ENCODE results near the gene KHSRP.
"Not testable (repeated sequence)": the region's sequence is repeated elsewhere in the genome, so short reads cannot be mapped to it uniquely, and the experiment has no call there.

KHSRP gene

DNA sequence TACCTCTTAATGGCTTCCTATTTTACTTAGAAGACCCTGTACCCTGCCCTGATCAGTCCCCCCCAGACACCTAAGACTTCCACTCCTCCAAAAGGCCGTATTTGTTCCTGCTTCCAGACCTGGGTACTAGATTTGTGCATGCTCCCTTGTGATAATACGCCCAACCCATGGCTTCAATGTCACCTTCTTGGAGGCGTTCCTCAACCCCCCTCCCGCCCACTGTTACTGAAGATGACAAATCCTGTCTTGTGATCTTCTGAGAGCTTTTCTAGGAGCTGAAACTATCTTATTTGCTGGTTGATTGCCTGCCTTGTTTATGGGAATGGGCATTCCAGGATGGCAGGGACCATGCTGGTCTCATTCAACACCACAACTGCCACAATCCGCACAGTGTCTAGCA is 25.6 kb upstream of the KHSRP start:
- peak in 1 of 2 donors; percentile 55 for DNase-seq

DNA sequence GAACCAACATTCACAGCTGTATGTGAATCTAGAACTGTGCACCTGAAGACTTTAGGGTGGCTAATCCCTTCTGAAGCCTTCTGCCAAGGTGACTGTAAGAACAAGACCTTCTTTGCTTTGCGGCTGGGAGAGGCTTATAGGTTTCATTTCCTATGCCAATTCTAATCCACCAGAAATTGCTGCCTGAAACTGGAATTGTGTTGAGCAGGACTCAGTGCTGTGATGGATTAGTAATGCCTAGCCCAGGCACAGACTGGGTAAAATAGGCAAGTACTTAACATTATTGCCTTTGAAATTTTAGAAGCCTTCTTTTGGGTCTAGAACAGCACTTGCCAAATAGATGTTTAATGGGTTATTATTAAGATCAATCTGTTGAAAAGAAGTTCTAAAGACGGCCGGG is 23.4 kb upstream of the KHSRP start:
- DNase-seq = no peak

DNA sequence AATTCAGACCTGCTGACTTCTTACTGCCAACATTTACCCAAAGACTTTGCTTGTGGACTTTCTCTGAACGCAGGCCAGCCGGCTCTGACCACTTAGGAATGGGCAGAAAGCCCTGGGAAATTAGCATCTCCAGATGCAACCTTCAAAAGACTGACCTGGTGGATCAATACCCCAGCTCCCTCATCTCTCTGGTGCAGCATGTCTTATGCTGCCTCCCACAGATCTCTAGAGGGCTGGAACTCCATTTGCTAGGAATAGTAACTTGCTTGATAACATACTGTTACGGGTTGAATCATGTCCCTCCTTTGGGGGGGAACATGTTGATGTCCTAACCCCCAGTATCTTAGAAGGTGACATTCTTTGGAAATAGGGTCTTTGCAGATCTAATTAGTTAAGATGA is 21.8 kb upstream of the KHSRP start:
- no peak for DNase-seq

DNA sequence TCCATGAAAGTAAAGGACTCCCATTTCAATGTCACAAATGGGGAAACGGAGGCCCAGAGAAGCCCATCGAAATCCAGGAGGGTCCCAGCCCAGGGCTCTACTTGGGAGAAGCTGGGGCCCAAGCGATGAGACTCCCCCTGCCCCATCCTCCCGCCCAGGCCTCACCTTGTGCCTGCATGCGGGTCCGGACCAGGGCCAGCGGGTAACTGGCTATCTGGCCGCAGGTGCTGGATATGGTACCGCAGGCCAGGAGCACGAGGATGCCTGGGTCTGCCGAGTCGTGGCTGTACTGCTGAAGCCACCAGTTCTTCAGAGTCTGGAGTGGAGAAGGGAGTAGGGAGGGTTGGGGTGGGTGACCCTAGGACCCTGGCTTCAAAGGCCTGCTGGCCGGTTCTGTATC is 19.4 kb upstream of the KHSRP start:
- no peak for DNase-seq

DNA sequence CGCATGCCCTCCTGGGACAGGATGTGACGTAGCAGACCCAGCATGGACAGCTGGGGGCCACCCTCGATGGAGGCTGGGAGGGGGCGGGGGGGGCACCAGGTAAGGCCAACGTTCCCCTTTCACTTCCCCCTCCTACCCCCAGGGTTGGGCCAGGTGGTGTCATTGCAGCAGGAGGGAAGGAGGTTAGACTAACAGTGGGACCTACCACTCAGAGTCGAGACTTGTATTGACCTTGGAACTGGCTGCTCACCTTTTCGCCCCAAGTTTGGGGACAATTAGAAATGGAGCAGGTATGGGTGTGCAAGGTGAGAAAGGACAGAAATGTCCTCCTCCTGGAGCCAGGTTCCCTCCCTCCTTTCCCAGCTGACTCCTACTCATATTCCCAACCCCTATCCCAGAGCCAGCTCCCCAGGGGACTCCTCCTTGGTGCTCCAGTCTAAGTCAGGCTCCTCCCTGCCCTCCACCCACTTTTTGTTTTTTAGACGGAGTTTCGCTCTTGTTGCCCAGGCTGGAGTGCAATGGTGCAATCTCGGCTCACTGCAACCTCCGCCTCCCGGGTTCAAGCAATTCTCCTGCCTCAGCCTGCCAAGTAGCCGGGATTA is 17.6 kb upstream of the KHSRP start:
- no peak for DNase-seq

DNA sequence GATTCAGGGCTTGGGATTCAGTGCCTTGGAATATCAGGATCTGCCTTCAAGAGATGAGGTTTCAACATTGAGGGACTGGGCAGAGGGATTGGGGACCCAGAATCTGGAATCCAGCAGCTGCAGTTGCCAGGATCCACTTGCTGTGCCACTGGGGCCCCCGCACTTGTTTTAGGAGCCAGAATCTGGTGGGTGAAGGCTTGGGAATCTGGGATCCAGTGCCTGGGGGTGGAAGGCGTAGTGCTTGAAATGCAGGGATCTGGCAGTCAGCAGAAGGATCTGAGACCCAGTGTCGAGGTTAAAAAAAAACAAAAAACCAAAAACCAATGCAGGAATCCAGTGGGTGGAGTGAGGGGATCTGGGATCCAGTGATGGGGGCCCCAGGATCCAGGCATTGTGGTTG is 16.3 kb upstream of the KHSRP start:
- DNase-seq = no peak

DNA sequence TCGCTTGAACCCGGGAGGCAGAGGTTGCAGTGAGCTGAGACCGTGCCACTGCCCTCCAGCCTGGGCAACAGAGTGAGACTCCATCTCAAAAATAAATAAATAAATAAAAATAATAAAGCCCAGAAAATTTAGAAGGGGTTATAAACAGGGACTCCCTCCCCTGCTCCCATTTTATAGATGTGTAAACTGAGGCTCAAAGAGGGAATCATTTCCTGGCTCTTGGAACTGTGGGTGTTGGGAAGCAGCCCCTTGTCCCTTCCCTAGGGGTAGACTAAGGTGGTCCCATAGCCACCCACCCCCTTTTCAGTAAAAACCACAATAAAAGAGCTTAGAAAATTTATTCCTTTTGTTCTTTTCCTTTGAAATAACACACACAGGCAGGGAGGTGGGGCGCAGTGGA is 15.1 kb upstream of the KHSRP start:
- no peak for DNase-seq

DNA sequence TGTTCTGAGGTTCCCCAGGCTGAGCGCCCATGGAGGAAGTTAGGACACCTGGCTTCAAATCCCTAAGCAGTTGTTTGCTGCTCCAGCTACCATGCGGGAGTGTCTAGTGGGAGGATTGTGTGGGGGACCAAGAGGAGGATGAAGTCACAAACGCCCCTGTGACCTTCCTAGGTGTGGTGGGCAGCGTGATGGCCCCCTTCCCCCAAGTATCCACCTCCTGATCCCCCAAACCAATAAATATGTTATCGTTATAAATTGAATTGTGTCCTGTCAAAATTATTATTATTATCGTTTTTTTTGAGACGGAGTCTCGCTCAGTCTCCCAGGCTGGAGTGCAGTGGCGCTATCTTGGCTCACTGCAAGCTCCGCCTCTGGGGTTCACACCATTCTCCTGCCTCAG is 9.1 kb upstream of the KHSRP start, which contains the start of gene SLC25A41:
SLC25A41 (minus strand) TSS at position 101 of the 400 bp plus-strand sequence; CDS start at position 31, 70 bp downstream.
- no peak for DNase-seq

DNA sequence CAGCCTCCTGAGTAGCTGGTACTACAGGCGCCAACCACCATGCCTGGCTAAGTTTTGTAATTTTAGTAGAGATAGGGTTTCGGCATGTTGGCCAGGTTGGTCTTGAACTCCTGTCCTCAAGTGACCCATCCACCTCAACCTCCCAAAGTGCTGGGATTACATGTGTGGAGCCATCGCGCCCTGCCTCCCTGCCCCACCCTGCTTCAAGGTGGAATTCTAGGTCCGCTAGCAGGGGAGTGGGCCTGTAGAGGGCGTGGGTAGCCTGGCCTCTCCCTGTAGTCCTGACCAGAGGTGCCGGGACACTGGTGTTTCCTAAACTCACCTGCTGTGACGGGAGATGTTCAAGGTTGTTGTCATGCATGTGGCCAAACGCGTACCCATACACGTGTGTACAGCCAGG is 8.6 kb upstream of the KHSRP start:
- DNase-seq = no peak

DNA sequence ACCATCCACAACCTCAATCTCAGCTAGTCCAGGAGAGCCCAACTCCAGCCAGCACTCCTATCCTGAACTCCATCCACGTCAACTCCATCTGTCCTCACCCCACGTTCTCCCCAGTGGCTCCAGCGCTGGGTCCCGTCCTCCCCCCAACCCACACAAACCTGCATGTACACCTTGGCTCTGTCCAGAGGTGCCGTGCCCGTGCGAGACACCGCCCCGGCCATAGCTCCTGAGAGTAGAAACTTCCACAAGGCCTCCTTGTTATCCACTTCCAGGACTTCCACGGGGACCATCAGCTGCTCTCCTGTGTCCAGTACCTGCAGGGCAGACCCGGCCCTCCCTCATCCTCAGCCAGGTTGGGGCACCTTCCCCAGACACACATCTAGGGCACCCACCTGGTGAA is 7.3 kb upstream of the KHSRP start:
- DNase-seq = no peak

DNA sequence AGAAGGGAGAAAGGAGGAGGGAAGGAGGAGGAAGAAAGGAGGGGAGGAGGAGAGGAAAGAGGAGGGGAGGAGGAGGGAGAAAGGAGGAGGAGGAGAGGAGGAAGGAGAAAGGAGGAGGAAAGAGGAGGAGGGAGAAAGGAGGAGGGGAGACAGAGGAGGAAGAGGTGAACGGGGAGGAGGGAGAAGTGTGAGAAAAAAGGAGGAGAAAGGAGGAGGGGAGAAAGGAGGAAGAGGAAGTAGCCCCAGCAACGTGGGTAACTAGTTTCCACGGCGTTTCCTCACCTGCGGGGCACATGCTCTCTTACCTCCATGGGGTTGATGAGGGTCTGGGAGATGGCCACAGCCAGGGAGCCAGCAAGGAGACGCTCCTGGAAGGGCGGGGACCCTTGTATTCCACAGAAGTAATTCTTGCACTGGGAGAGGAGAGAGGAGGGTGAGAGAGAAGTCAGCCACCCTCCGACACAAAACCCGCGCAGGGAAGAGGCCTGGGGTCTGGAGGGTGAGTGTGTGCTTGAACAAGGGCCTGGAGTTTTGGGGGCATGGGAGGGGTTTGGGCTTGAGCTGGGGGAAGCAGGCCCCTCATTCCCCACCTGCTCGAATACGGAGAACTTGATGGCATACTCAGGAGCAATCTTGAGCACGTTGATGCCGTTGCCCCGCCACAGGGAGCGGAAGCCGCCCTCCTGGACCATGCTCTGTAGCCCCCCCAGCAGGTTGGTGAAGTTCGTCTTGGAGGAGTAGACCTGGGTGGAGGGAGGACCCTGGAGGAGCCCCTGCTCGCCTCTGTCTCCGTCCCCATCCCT is 5.0 kb upstream of the KHSRP start:
- DNase-seq = no peak

DNA sequence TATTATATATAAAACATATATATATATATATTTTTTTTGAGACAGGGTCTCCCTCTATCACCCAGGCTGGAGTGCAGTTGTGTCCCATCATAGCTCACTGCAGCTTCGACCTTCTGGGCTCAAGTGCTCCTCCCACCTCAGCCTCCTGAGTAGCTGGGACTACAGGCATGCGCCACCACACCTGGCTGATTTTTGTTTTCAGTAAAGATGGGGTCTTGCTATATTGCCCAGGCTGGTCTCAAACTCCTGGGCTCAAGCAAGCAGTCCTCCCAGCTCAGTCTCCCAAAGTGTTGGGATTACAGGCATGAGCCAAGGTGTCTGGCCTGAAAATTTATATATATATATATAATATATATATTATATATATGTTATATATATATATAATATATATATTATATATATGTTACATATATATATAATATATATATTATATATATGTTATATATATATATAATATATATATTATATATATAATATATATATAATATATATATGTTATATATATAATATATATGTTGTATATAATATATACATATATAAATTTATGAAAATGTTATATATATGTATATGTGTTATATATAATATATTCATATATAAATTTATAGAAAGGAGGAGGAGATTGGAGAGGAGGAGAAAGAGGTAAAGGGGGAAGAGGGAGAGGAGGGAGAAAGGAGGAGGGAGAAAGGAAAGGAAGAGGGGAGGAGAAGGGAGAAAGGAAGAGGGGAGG is 4.2 kb upstream of the KHSRP start:
- not testable (repeated sequence) for DNase-seq

DNA sequence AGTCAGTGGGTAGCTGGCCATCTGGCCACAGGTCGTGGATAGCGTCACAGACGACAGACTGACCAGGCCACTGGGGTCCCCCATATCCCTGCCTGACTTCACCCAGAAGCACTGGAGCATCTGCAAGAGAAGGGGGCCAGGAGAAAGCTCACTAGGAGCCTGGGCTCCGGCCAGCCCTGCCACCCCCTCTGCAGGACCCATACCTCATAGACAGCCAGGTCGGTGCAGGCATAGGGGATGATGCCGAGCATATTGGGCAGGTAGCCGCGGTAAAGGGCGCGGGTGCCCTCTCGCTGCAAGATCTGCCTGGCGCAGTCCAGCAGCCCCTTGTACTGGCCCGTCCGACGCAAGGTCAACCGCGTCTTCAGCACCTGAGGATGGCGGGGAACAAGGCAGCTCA is 2.5 kb upstream of the KHSRP start:
- DNase-seq = no peak

DNA sequence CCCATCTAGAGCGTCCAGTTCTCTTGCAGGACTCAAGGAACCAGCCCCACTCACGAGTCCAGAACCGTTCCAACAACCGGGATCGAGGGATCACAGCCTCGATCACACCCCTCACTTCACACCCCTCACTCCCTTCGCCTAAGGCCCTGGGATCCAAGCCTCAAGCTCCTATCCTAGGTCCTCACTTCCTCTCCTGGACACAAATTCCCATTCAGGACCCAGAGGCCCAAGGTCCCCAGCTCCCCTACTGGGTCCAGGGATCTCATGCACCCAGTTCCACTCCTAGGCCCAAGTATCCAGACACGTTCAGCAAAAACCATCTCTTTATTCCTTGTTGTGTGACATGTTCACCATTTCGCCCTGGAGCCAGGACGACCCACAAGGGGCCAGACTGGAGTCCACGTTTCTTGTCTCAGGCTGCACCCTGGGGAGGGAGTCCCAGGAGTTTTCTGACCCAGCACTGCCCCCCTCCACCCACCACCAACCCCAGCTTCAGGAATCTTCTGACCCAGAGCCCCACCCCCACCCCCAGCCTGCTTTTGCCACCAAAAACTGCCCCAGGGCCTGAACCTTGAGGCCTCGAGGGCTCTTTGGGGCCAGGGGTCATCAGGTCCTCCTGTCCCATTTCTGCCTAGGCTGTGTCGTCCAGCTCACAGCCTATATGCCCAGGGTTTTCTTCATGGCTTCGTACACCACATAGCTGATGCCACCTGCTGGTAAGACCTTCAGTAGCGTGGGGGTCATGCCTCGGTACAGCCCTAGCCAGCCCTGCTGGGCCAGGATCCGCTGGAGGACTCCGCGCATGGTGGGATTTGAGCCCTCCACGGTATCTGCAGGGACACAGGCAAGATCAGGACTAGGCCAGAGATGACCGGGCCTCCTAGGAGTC is 1.4 kb upstream of the KHSRP start:
- DNase-seq = no peak

DNA sequence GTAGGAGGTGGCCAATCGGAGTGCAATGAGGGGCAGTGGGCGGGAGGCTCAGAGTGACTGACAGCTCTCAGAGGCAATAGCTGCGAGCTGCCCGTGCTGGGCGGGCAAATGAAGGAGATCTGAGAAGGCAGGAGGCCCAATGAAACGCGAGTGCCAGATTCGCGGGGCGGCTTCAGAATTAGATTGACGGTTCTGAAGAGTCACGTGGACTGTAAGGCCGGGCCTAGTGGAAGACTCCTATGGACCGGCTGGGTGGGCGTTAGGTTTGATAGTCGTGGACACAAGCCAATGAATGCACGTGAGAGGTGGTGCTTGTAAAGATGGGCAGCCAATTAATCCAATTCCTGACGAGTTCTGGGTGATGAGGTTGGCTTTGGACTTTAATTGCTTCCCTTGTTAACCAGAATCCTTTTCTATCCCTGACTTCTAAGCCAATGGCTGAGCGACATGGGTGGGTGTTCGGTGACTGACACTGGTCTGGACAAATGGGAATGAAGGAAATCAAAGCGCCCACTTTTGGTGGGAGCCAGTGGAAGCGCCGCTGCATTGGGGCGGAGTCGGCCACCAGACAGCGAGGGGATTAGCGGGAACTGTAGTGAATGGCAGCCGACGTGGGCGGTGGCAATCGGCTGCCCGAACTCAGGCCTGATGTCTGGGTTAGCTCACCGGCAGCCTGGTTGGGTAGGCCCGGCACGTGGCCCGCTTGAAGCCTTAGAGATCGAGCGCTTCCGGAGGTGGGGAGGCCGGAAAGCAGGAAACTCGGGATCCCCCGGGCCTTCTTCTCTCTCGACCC is 524 bp upstream of the KHSRP start:
- peak; percentile 100 for DNase-seq

DNA sequence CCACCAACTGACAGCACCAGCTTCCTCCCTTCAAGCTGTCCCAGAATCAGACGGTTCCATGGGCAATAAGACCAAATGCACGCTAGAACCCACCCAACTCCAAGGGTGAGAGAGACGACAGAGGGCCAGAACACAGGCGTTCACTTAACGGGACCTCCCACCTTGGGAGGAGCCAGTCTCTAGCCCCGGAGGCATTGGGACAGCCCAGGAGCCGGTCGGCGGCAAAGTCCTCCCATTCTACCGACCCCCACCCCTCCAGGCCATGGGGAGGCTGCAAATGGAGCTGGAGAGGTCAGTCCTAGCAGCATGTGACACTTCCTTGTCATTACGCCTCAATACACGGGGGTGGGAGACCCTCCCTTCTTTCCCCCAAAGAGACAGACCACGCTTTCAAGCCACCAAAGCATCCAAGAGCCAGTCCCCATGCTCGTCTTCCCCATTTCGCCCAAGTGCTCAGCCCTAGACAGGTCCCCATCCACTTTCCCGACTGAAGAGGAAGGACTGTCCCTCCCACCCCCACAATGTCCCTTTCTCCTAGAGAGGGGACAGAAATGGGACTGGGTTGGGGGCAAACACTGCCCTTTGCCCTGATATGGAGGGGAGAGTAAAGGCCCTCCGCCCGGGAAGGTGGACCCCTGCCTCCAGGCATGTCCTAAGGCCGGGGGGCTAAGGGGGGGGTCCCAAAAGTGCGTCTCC is 964 bp downstream of the KHSRP start:
- peak; percentile 51 to 65 for DNase-seq

DNA sequence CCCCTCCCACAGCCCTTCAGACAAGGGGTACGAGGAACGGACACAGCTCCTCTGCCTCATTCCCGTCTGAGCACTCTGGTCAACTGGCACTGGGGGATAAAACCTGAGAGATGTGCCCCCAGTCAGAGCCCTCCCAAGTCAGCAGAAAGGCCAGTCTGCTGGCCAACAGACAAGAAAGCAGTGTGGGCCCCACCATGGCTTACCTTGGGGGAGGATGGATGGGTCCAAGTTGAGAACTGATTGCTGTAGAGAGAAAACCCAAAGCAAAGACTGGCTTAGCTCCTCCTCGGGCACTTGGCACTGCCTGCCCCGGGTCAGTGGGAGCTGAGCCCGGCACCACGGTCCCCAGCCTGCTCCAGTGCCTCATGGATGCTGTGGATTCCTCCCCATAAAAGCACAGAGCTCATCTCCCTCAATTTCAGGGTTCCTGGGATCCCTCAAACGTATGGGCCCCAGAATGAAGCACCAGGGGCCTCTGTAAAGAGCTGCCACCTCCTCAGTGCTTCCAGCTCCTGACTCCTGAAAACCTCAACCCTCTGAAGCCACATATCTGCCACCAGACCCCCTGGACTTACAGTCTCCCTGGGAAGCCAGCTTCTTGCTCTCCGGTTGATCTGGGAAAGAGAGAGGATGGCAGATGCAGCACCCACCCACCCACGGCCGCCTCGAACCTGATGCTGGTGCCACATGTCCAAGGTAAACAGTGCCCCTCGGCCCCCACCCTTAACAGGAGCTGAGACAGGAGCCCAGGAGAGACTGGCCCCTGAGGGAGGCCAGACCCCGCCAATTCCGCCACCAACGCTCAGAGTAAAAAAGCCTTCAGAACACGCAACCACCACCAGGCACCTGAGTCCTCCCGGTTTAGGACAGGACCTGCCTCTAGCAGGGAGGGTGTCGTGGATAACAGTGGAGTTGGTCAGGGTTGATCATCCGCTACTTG is 3.3 kb downstream of the KHSRP start:
- no peak for DNase-seq

DNA sequence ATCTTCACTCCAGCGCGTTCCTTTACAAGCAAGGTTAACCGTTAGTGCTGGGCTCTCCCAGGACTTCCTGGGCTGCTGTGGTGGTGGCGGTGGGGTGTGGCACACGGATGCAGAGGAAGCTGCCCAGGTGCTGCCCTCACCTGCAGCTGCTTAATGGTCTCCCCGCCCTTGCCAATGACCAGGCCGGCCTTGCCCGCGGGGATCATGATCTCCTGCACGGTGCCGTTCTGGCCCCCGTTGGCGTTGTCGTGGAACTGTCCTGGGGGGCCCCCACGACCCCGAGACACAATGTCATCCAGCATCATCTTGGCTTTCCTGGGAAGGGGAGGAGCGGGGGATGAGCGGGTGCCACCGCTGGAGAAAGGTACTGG is 6.1 kb downstream of the KHSRP start:
- no peak for DNase-seq

DNA sequence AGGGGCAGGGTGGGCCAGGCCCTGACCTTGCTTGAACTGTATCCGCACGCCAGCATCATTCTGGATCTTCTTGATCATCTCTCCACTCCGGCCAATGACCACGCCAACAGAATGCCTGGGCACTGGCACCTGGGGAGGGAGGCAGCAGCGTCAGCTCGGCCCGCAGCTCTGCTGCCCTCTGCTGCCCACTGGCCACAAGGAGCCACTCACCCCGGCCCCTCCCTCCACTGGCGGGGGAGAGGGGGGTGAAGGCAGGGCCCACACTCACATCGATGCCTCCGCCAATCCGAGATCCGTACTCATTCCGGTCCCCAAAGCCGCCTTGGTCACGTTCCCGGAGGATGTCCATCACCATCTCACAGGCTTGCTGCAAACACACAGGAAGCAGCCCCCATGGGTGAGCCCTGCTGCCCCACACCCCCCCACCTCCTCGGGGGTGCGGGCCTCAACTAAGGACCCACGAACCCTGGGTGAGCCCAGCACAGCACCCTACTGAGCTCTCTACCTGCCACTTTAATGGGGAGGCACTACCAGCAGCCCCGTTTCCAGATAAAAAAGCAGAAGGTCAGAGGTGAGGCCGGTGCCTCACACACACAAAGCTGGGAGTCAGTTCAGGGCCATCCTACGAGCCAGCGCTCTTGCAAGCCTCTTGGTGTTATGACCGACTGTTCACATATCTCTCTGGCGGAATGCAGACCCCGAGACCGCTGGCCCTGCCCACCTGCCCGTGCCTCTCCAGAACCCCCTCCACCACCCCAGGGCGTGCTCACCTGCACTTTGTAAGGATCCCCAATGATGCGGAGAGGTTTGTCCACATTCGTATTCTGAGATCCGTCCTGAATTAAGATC is 6.7 kb downstream of the KHSRP start:
- no peak for DNase-seq

All from inflammatory macrophage (primary cell).